GM19328 (cell line): ENCODE results near the gene PTPN4.

Experiments used
- ATAC-seq: cut with Tn5 transposase; IDR thresholded peaks from one replicate; pipeline ENCODE4 v1.9.1; 2021; ENCODE audit warnings: mild to moderate bottlenecking, moderate library complexity; ENCODE audit not compliant: unreplicated experiment

The PTPN4 gene

GRCh38 chr2:119759451-119760236 lies at the start of gene PTPN4:
Gene PTPN4 (plus strand): TSS chr2:119759922. CDS start chr2:119809854, 49,932 bp downstream.
- peak; percentile 96 for ATAC-seq

GRCh38 chr2:119710281-119710680 lies 49.4 kb upstream of the PTPN4 start:
- no peak for ATAC-seq

GRCh38 chr2:119711352-119711751 lies 48.4 kb upstream of the PTPN4 start:
- ATAC-seq: no peak

- ATAC-seq: no peak
Measured at GRCh38 chr2:119712571-119712970, 47.2 kb upstream of the PTPN4 start.

- no peak for ATAC-seq
Measured at GRCh38 chr2:119713819-119714490, 45.8 kb upstream of the PTPN4 start.

GRCh38 chr2:119715409-119716283 lies 44.1 kb upstream of the PTPN4 start:
- ATAC-seq: no peak

- ATAC-seq: no peak
Measured at GRCh38 chr2:119716284-119716672, 43.4 kb upstream of the PTPN4 start.

- ATAC-seq: no peak
Measured at GRCh38 chr2:119718501-119719260, 41.0 kb upstream of the PTPN4 start.

- no peak for ATAC-seq
Measured at GRCh38 chr2:119719261-119719627, 40.5 kb upstream of the PTPN4 start.

GRCh38 chr2:119721043-119721442 lies 38.7 kb upstream of the PTPN4 start:
- ATAC-seq: no peak

- ATAC-seq: no peak
Measured at GRCh38 chr2:119721462-119721861, 38.3 kb upstream of the PTPN4 start.

- no peak for ATAC-seq
Measured at GRCh38 chr2:119721904-119722303, 37.8 kb upstream of the PTPN4 start.

GRCh38 chr2:119723186-119723585 lies 36.5 kb upstream of the PTPN4 start:
- ATAC-seq: no peak

GRCh38 chr2:119723784-119724467 lies 35.8 kb upstream of the PTPN4 start:
- ATAC-seq: no peak

GRCh38 chr2:119724656-119725485 lies 34.9 kb upstream of the PTPN4 start:
- ATAC-seq: no peak

- no peak for ATAC-seq
Measured at GRCh38 chr2:119727493-119727892, 32.2 kb upstream of the PTPN4 start.

- ATAC-seq: no peak
Measured at GRCh38 chr2:119728421-119728820, 31.3 kb upstream of the PTPN4 start.

GRCh38 chr2:119730671-119731177 lies 29.0 kb upstream of the PTPN4 start:
- no peak for ATAC-seq

- ATAC-seq: no peak
Measured at GRCh38 chr2:119731983-119732382, 27.7 kb upstream of the PTPN4 start.
